GM12801 (cell line): Measurements from ENCODE around the gene FRS3.

ENCODE experiments used
- CTCF ChIP-seq: IDR thresholded peaks from one replicate; pipeline ENCODE4 v1.5.1; 2011; ENCODE audit warnings: control low read depth; ENCODE audit not compliant: insufficient read length; ENCODE audit errors: extremely low read depth

FRS3 gene

GRCh38 chr6:41779788-41780550, at the start of gene FRS3:
Gene FRS3 (minus strand): TSS chr6:41779900. CDS start chr6:41776987, 2,913 bp downstream.
- no peak for TF ChIP-seq CTCF

GRCh38 chr6:41826343-41827022, 46.8 kb upstream of the FRS3 start:
- no peak for TF ChIP-seq CTCF

GRCh38 chr6:41824571-41825569, 45.2 kb upstream of the FRS3 start:
- no peak for TF ChIP-seq CTCF

- no peak for TF ChIP-seq CTCF
These were observed 43.5 kb upstream of the FRS3 start for GRCh38 chr6:41823178-41823577.

- TF ChIP-seq CTCF = no peak
These were observed 42.3 kb upstream of the FRS3 start for GRCh38 chr6:41822021-41822420.

GRCh38 chr6:41821266-41821665, 41.6 kb upstream of the FRS3 start:
- TF ChIP-seq CTCF = no peak

GRCh38 chr6:41818271-41819054, 38.8 kb upstream of the FRS3 start:
- TF ChIP-seq CTCF = no peak
